ENCODE results near the gene PNN. TPM values are rescaled to one million over a fixed set of nuclear protein-coding genes. Genes with fewer than 3 reads are reported as not detected.

PNN gene
- total and polyA plus RNA-seq, 2 of the 8 experiments (the other 6 are each of a cell fraction or from before 2014, with no cell fraction given) = 27.5 to 121 TPM

- no peak overlapping the region for H3K4me3 ChIP-seq (ENCODE audit: extremely low read depth in 1 of 4, insufficient read depth in 2 of 4, low read depth in 3 of 4, low read length in 4 of 4)
- H2AK5ac ChIP-seq (ENCODE audit: low read depth, low read length) = no peak overlapping the region
- no peak overlapping the region for H3K56ac ChIP-seq (replicated peaks; ENCODE audit: insufficient read length, low read depth, low read length)
- H3K79me1 ChIP-seq (ENCODE audit: low read depth, low read length) = no peaks in the 10 kb centered on the region
- DNase-seq (ENCODE audit: low read depth in 1 of 2, low spot score in 2 of 2) = no peak
- no peaks in the 10 kb centered on the region for H4K20me1 ChIP-seq (replicated peaks in 1 of 2; ENCODE audit: control insufficient read depth in 1 of 2, insufficient read depth in 2 of 2, low read length in 2 of 2)
- CTCF ChIA-PET (ENCODE audit: partially characterized antibody) = interaction anchor here (0.9 kb wide), 1 partner anchor 10 kb away, joined by 3 read pairs; no protein-coding TSS in a partner anchor
- no peak overlapping the region for H3K4me2 ChIP-seq (ENCODE audit: insufficient read depth in 1 of 2, low read depth in 2 of 2, low read length in 2 of 2)
- no peaks in the 10 kb centered on the region for H3K9me3 ChIP-seq (ENCODE audit: insufficient read depth in 2 of 2, low read depth in 1 of 2, low read length in 1 of 2)
- no peak overlapping the region for H2BK120ac ChIP-seq (replicated peaks; ENCODE audit: low read depth, low read length)
- no peak overlapping the region for H2BK12ac ChIP-seq (ENCODE audit: low read depth, low read length)
- 90% methylated on average over 1 of the region's 1 CpG; no CpG with 5 or more reads in 1 of the 2 experiments for WGBS, 2 experiments (ENCODE audit: extremely low coverage in 1 of 2, insufficient coverage in 1 of 2, insufficient read length in 1 of 2, insufficient replicate concordance in 2 of 2, low coverage in 1 of 2, low lambda C conversion rate in 2 of 2, missing lambda C conversion rate in 1 of 2)
- H3K27me3 ChIP-seq (replicated peaks in 1 of 4; ENCODE audit: control insufficient read depth in 3 of 4, extremely low read depth in 1 of 4, insufficient read depth in 3 of 4, low read length in 3 of 4) = no peaks in the 10 kb centered on the region
- no peak overlapping the region for H4K8ac ChIP-seq (ENCODE audit: extremely low read depth, insufficient read depth, low read length)
- H2AFZ ChIP-seq (ENCODE audit: low read length) = no peak overlapping the region
- H3K4me1 ChIP-seq (replicated peaks in 1 of 4; ENCODE audit: control insufficient read depth in 3 of 4, insufficient read depth in 4 of 4, low read length in 3 of 4) = no peaks in the 10 kb centered on the region
- H3K23me2 ChIP-seq (ENCODE audit: low read depth, low read length) = no peaks in the 10 kb centered on the region
- H4K91ac ChIP-seq (replicated peaks; ENCODE audit: insufficient read length, low read length) = no peak overlapping the region
- no peak overlapping the region for H4K5ac ChIP-seq (ENCODE audit: insufficient read length, low read depth, low read length)
- no peak overlapping the region for H3K9ac ChIP-seq (replicated peaks in 1 of 4; ENCODE audit: extremely low read depth in 1 of 4, low read depth in 3 of 4, low read length in 3 of 4)
- H2BK5ac ChIP-seq (ENCODE audit: low read depth, low read length) = no peak overlapping the region
- no peak overlapping the region for H3K18ac ChIP-seq (ENCODE audit: extremely low read depth, low read length)
- H3K79me2 ChIP-seq (ENCODE audit: control insufficient read depth in 1 of 2, insufficient read depth in 2 of 2, low read length in 2 of 2) = no peaks in the 10 kb centered on the region
- H3K14ac ChIP-seq (ENCODE audit: insufficient read length) = no peak overlapping the region
- H3K23ac ChIP-seq (ENCODE audit: insufficient read length) = no peak overlapping the region
- POLR2A ChIA-PET (ENCODE audit: partially characterized antibody) = interaction anchor here (0.9 kb wide), 1 partner anchor 54 kb away, joined by 3 read pairs; no protein-coding TSS in a partner anchor
- no peak overlapping the region for H3K27ac ChIP-seq (ENCODE audit: low read depth, low read length)
- H2BK15ac ChIP-seq (ENCODE audit: low read length) = no peak overlapping the region
- no peak overlapping the region for H2BK20ac ChIP-seq (ENCODE audit: low read length)
- no peak for FAIRE-seq
- H3K36me3 ChIP-seq (ENCODE audit: control insufficient read depth in 2 of 4, insufficient read depth in 4 of 4, low read length in 3 of 4) = no peaks in the 10 kb centered on the region
- no peak overlapping the region for H3K4ac ChIP-seq (replicated peaks; ENCODE audit: insufficient read length, low read depth, low read length)
- TF ChIP-seq E2F6 (IDR thresholded peaks at IDR 0.05) (no peak), TBP (IDR thresholded peaks at IDR 0.05; ENCODE audit: low read depth, low read length) (no peak), EGR1 (IDR thresholded peaks at IDR 0.05; ENCODE audit: borderline replicate concordance, low read depth, low read length) (no peak), RAD21 (IDR thresholded peaks at IDR 0.05 in 1 of 2, conservative IDR thresholded peaks at IDR 0.05 in 1 of 2; ENCODE audit: low read depth in 2 of 2, low read length in 2 of 2) (no peak), KDM5A (IDR thresholded peaks at IDR 0.05; ENCODE audit: low read length) (no peak), MAFK (IDR thresholded peaks at IDR 0.05; ENCODE audit: low read depth, low read length) (no peak), KDM1A (IDR thresholded peaks at IDR 0.05; ENCODE audit: borderline replicate concordance, low read length) (no peak), NRF1 (IDR thresholded peaks at IDR 0.05; ENCODE audit: low read depth, low read length) (no peak), SIX5 (IDR thresholded peaks at IDR 0.05; ENCODE audit: low read depth, low read length) (no peak), ZNF274 (IDR thresholded peaks at IDR 0.05; ENCODE audit: borderline replicate concordance, extremely low read depth, low read length) (no peak), BRCA1 (IDR thresholded peaks at IDR 0.05; ENCODE audit: low read depth, low read length) (no peak), EP300 (IDR thresholded peaks at IDR 0.05; ENCODE audit: borderline replicate concordance in 1 of 2, low read depth in 2 of 2, low read length in 2 of 2) (no peak)
Observed at GRCh38 chr14:39212693-39213092, 37.6 kb downstream of the PNN start.
